ENCODE results near the gene MOGAT3. TPM values are rescaled to one million over a fixed set of nuclear protein-coding genes. Genes with fewer than 3 reads are reported as not detected.

MOGAT3 gene
- total RNA-seq, 1 experiment from 2014 or later = 0.15 TPM

GRCh38 chr7:101172854-101173751, 27.7 kb downstream of the MOGAT3 start:
- H3K9ac ChIP-seq (ENCODE audit: extremely low read depth, insufficient read length, low read length) = no peak overlapping the region
- WGBS (ENCODE audit: extremely low coverage, insufficient read length, low lambda C conversion rate) = no CpG with 5 or more reads among the region's 53 CpGs
- peaks cover 36% of the 10 kb centered on the region for H3K23me2 ChIP-seq (ENCODE audit: insufficient read length, low read depth, low read length, poor library complexity, severe bottlenecking)
- no peak overlapping the region for H4K8ac ChIP-seq (replicated peaks; ENCODE audit: insufficient read length, low read depth, low read length)
- no peak for TF ChIP-seq CTCF (conservative IDR thresholded peaks at IDR 0.05)
- no peaks in the 10 kb centered on the region for H3K36me3 Mint-ChIP-seq (ENCODE audit: insufficient read depth in 1 of 3, low read depth in 3 of 3)
- no peak overlapping the region for H2AFZ ChIP-seq (ENCODE audit: low read length)
- H2BK15ac ChIP-seq (ENCODE audit: low read depth, low read length) = no peak overlapping the region
- no peak overlapping the region for H2BK12ac ChIP-seq (ENCODE audit: insufficient read length, low read depth, low read length)
- peaks cover 100% of the 10 kb centered on the region for H3K27me3 Mint-ChIP-seq (ENCODE audit: low read depth)
- peaks cover 0 to 2% of the 10 kb centered on the region in 2 experiments; a peak in 2 of 5 replicates for H3K9me3 Mint-ChIP-seq
- H4K91ac ChIP-seq (ENCODE audit: insufficient read length, low read depth, low read length) = no peak overlapping the region
- H3K79me1 ChIP-seq (ENCODE audit: insufficient read depth, low read depth, low read length, poor library complexity, severe bottlenecking) = no peaks in the 10 kb centered on the region
- H2BK20ac ChIP-seq (ENCODE audit: low read depth, low read length, poor library complexity, severe bottlenecking) = no peak overlapping the region
- H3K56ac ChIP-seq (ENCODE audit: insufficient read length, low read depth, low read length) = no peak overlapping the region
- peak overlapping the region; percentile 51 to 79 for H3K4me3 Mint-ChIP-seq
- H3K27ac ChIP-seq (ENCODE audit: insufficient read length, low read depth, low read length) = no peak overlapping the region
- no peak overlapping the region for H3K27ac Mint-ChIP-seq
- H3K4ac ChIP-seq (ENCODE audit: low read depth, low read length) = no peak overlapping the region
- no peak overlapping the region for H2BK5ac ChIP-seq (ENCODE audit: insufficient read length, low read length)
- no peaks in the 10 kb centered on the region for H3K9me3 ChIP-seq (ENCODE audit: control insufficient read depth, low read depth, low read length)
- H3K23ac ChIP-seq (ENCODE audit: insufficient read length, low read depth, low read length) = no peak overlapping the region
- peaks cover 45 to 50% of the 10 kb centered on the region in 2 experiments for H3K4me1 Mint-ChIP-seq
- no peak overlapping the region for H4K5ac ChIP-seq (ENCODE audit: insufficient read length, low read depth, low read length)
- no peak overlapping the region for H3T11ph ChIP-seq (ENCODE audit: low read length)
- no peaks in the 10 kb centered on the region for H4K20me1 ChIP-seq (ENCODE audit: control insufficient read depth, insufficient read depth, insufficient read length)
- H2BK120ac ChIP-seq (ENCODE audit: low read depth, low read length, poor library complexity, severe bottlenecking) = no peak overlapping the region
- no peak overlapping the region for H3K18ac ChIP-seq (ENCODE audit: insufficient read length, low read depth, low read length)
- peaks cover 72% of the 10 kb centered on the region for H3K27me3 ChIP-seq (ENCODE audit: insufficient read depth, low read length)
- H2AK5ac ChIP-seq (ENCODE audit: insufficient read length, low read length) = no peak overlapping the region
- no peak overlapping the region for H3K14ac ChIP-seq (ENCODE audit: insufficient read depth, low read length)
- no peaks in the 10 kb centered on the region for H3K79me2 ChIP-seq (ENCODE audit: insufficient read depth, low read length)
- peak; percentile 39 for DNase-seq
- peak overlapping the region; percentile 68 for H3K4me2 ChIP-seq (ENCODE audit: insufficient read depth, insufficient read length, low read length)
- peaks cover 8% of the 10 kb centered on the region; the same call in 1 of the 2 replicates for H3K4me1 ChIP-seq (ENCODE audit: insufficient read depth, low read length)
